Fibroblast of mammary gland (primary cell): ENCODE data around the gene USP2.

Source experiments
- DNase-seq: peaks from one replicate; pipeline ENCODE4 v3.0.0-alpha.2; 2010; ENCODE audit warnings: low read depth
- H3K4me3 ChIP-seq: 2 replicates; pipeline ENCODE4 v1.5.1; 2011; ENCODE audit warnings: low read depth, mild to moderate bottlenecking, low read length, moderate library complexity; ENCODE audit not compliant: control insufficient read depth
- CTCF ChIP-seq: conservative IDR thresholded peaks from 2 replicates; pipeline ENCODE4 v1.5.1; 2011; ENCODE audit warnings: low read depth, low read length, inconsistent platforms; ENCODE audit not compliant: control insufficient read depth, insufficient read depth

Gene USP2

GRCh38 chr11:119342362-119343130 is 38.9 kb downstream of the USP2 start:
- no peak for TF ChIP-seq CTCF
- no peak overlapping the region for H3K4me3 ChIP-seq
- DNase-seq = no peak

GRCh38 chr11:119342023-119342300 is 39.5 kb downstream of the USP2 start:
- H3K4me3 ChIP-seq = no peak overlapping the region
- no peak for TF ChIP-seq CTCF
- no peak for DNase-seq

DNA sequence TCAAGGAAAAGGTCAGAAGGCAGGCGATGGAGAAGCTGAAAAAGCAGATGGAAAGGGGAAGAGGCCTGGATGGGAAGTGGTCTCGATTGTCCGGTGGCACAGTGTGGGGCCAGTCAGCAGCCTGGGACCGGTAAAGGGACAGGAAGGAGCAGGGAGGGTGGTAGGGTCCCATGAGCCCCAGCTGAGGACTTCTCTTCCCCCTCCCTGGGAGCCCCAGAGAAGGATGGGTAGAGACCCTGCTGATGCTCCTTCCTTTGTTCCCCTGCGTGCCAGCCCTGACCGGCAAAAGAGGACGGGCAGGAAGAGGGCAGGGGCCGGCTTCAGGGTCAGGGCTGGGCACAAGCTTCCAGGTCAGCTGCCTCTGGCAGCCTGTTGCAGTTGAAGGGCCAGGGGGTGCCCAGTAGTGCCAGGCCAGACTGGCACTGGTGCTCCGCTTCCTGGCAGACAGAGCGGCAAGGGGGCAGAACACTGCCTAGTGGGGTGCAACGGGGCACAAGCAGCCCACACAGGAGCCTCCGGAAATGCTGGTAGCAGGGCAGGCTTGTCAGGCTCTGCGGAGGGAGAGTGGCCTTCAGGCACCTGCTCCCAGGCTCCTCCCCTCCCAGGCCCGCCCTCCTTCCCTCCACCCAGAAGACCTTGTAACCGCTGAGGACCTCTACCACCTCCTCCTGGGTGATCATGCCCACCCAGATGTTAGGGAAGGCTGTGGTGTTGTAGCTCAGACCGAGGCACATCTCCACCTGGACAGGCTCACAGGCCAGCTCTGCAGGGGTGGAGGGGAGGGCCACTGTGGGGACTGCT is 40.1 kb downstream of the USP2 start:
- H3K4me3 ChIP-seq = no peak overlapping the region
- TF ChIP-seq CTCF = no peak
- no peak for DNase-seq

- TF ChIP-seq CTCF = no peak
- peak; percentile 67 for DNase-seq
- H3K4me3 ChIP-seq = peak within 1 kb of the TSS; percentile 38
Measured at GRCh38 chr11:119340335-119341221, 40.9 kb downstream of the USP2 start, which contains the start of gene C1QTNF5. TSS of gene C1QTNF5 (minus strand) at chr11:119340883. CDS start at chr11:119340397, 486 bp downstream.

- DNase-seq = peak; percentile 46
- H3K4me3 ChIP-seq = peak overlapping the region; percentile 38
Measured at GRCh38 chr11:119339589-119340334, 41.7 kb downstream of the USP2 start.

More at GRCh38 chr11:119339589-119340334, 41.7 kb downstream of the USP2 start:
- peak; percentile 52 for TF ChIP-seq CTCF
